ENCODE data around the gene VSTM2B. TPM values are rescaled to one million over a fixed set of nuclear protein-coding genes. Genes with fewer than 3 reads are reported as not detected.

The VSTM2B gene
- polyA plus RNA-seq, 1 donor (not counting 4 experiments of a cell fraction or from before 2014, with no cell fraction given), result not detected

- FAIRE-seq, result no peak
- no peaks in the 10 kb centered on the region for H3K4me1 ChIP-seq (ENCODE audit: control insufficient read depth, extremely low read depth, insufficient read depth, low read length)
- dilution Hi-C loops (cut with MboI; ENCODE audit: extremely low pct_ligation_motif_present, low sequenced_read_pairs), result no loop called here
- no peak overlapping the region for H3K4me3 ChIP-seq (ENCODE audit: control insufficient read depth in 2 of 3, extremely low read depth in 1 of 3, insufficient read depth in 2 of 3, low read depth in 1 of 3, low read length in 3 of 3)
- no peak overlapping the region for H2AFZ ChIP-seq (ENCODE audit: control insufficient read depth, low read length)
- H3K27ac ChIP-seq (ENCODE audit: control insufficient read depth, insufficient read depth, low read length), result no peak overlapping the region
- H3K9me1 ChIP-seq (ENCODE audit: control insufficient read depth, extremely low read depth, insufficient read depth, low read length), result no peaks in the 10 kb centered on the region
- no peaks in the 10 kb centered on the region for H4K20me1 ChIP-seq (ENCODE audit: control insufficient read depth, extremely low read depth, insufficient read depth, low read length)
- H3K27me3 ChIP-seq (ENCODE audit: control insufficient read depth, extremely low read depth, insufficient read depth, low read length), result no peaks in the 10 kb centered on the region
- DNase-seq (ENCODE audit: low read depth, low spot score), result no peak
- no peak overlapping the region for H3K4me2 ChIP-seq (ENCODE audit: control insufficient read depth, extremely low read depth, insufficient read depth, low read depth, low read length)
- H3K9me3 ChIP-seq (ENCODE audit: control insufficient read depth, low read depth, low read length), result no peaks in the 10 kb centered on the region
- no peak for TF ChIP-seq EZH2 (IDR thresholded peaks at IDR 0.05; ENCODE audit: low read length)
- TF ChIP-seq, protein P1, sequence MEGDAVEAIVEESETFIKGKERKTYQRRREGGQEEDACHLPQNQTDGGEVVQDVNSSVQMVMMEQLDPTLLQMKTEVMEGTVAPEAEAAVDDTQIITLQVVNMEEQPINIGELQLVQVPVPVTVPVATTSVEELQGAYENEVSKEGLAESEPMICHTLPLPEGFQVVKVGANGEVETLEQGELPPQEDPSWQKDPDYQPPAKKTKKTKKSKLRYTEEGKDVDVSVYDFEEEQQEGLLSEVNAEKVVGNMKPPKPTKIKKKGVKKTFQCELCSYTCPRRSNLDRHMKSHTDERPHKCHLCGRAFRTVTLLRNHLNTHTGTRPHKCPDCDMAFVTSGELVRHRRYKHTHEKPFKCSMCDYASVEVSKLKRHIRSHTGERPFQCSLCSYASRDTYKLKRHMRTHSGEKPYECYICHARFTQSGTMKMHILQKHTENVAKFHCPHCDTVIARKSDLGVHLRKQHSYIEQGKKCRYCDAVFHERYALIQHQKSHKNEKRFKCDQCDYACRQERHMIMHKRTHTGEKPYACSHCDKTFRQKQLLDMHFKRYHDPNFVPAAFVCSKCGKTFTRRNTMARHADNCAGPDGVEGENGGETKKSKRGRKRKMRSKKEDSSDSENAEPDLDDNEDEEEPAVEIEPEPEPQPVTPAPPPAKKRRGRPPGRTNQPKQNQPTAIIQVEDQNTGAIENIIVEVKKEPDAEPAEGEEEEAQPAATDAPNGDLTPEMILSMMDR (optimal IDR thresholded peaks at IDR 0.05 in 1 of 3, IDR thresholded peaks at IDR 0.05 in 1 of 3, conservative IDR thresholded peaks at IDR 0.05 in 1 of 3; ENCODE audit: extremely low read depth in 1 of 3, insufficient read depth in 2 of 3, low read length in 3 of 3), result no peak
- H3K36me3 ChIP-seq (ENCODE audit: control insufficient read depth in 2 of 2, extremely low read depth in 1 of 2, insufficient read depth in 2 of 2, low read length in 2 of 2), result no peaks in the 10 kb centered on the region
- H3K9ac ChIP-seq (ENCODE audit: control insufficient read depth, extremely low read depth, insufficient read depth, low read length), result no peak overlapping the region
- H3K79me2 ChIP-seq (ENCODE audit: control insufficient read depth, insufficient read depth, low read length), result no peaks in the 10 kb centered on the region
These were observed 13.3 kb downstream of the VSTM2B start for GRCh38 chr19:29539131-29539530.

DNA sequence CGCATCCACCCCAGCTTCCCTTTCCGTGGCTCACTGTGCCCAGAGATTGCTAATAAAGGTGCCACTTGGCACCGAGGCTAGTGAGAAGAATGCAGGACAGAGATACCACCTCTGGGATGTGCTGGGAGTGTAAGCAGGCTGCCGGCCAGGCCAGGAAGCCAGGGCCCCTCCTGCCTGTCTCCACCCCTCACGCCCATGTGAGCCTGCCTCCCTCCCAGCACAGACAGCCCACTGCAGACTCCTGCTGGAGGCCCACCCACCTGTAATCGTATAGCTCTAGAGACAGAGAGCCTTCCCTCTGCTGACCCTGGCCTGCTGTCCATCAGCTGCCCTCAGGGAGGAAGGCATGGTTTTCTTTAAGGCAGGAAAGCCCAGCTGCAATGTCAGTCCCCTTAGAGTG lies 13.9 kb downstream of the VSTM2B start:
- H3K9me3 ChIP-seq (ENCODE audit: control insufficient read depth, low read depth, low read length), result peaks cover under 1% of the 10 kb centered on the region
- H3K9ac ChIP-seq (ENCODE audit: control insufficient read depth, extremely low read depth, insufficient read depth, low read length), result no peak overlapping the region
- H3K4me3 ChIP-seq (ENCODE audit: control insufficient read depth in 2 of 3, extremely low read depth in 1 of 3, insufficient read depth in 2 of 3, low read depth in 1 of 3, low read length in 3 of 3), result no peak overlapping the region
- no peak overlapping the region for H2AFZ ChIP-seq (ENCODE audit: control insufficient read depth, low read length)
- no peak for FAIRE-seq
- H3K9me1 ChIP-seq (ENCODE audit: control insufficient read depth, extremely low read depth, insufficient read depth, low read length), result no peaks in the 10 kb centered on the region
- TF ChIP-seq, protein P1 (optimal IDR thresholded peaks at IDR 0.05 in 1 of 3, IDR thresholded peaks at IDR 0.05 in 1 of 3, conservative IDR thresholded peaks at IDR 0.05 in 1 of 3; ENCODE audit: extremely low read depth in 1 of 3, insufficient read depth in 2 of 3, low read length in 3 of 3), result no peak
- no peak for TF ChIP-seq EZH2 (IDR thresholded peaks at IDR 0.05; ENCODE audit: low read length)
- H3K79me2 ChIP-seq (ENCODE audit: control insufficient read depth, insufficient read depth, low read length), result no peaks in the 10 kb centered on the region
- no peaks in the 10 kb centered on the region for H3K4me1 ChIP-seq (ENCODE audit: control insufficient read depth, extremely low read depth, insufficient read depth, low read length)
- no peak for DNase-seq (ENCODE audit: low read depth, low spot score)
- no peak overlapping the region for H3K4me2 ChIP-seq (ENCODE audit: control insufficient read depth, extremely low read depth, insufficient read depth, low read depth, low read length)
- dilution Hi-C loops (cut with MboI; ENCODE audit: extremely low pct_ligation_motif_present, low sequenced_read_pairs), result no loop called here
- no peak overlapping the region for H3K27ac ChIP-seq (ENCODE audit: control insufficient read depth, insufficient read depth, low read length)
- H4K20me1 ChIP-seq (ENCODE audit: control insufficient read depth, extremely low read depth, insufficient read depth, low read length), result no peaks in the 10 kb centered on the region
- no peaks in the 10 kb centered on the region for H3K27me3 ChIP-seq (ENCODE audit: control insufficient read depth, extremely low read depth, insufficient read depth, low read length)
- H3K36me3 ChIP-seq (ENCODE audit: control insufficient read depth in 2 of 2, extremely low read depth in 1 of 2, insufficient read depth in 2 of 2, low read length in 2 of 2), result no peaks in the 10 kb centered on the region
